Neural progenitor cell (in vitro differentiated cells): ENCODE data around the gene CD9. TPM values are rescaled to one million over a fixed set of nuclear protein-coding genes. Genes with fewer than 3 reads are reported as not detected.

Experiments
- DNase-seq: peaks from one replicate; pipeline ENCODE4 v3.0.0-alpha.2; 2016; ENCODE audit warnings: low spot score
- H2AFZ ChIP-seq: fragments of 200-600 bp; sonication (generic); replicated peaks from 2 replicates; pipeline ENCODE4 v1.6.1; 2016; ENCODE audit warnings: antibody characterized with exemption
- H3F3A ChIP-seq: fragments of 200-600 bp; sonication (generic); 2 replicates; pipeline ENCODE4 v1.6.1; 2016; ENCODE audit warnings: antibody characterized with exemption, low read depth
- H3K27ac ChIP-seq: fragments of 200-600 bp; sonication (generic); 2 replicates; pipeline ENCODE4 v1.5.1; 2016; ENCODE audit warnings: mild to moderate bottlenecking
- H3K27me3 ChIP-seq: fragments of 200-600 bp; sonication (generic); 2 replicates; pipeline ENCODE4 v1.6.1; 2016; ENCODE audit warnings: mild to moderate bottlenecking, moderate library complexity
- H3K36me3 ChIP-seq: fragments of 200-600 bp; sonication (generic); 2 replicates; pipeline ENCODE4 v1.5.1; 2016
- H3K4me1 ChIP-seq: fragments of 200-600 bp; sonication (generic); 2 replicates; pipeline ENCODE4 v1.6.1; 2016; ENCODE audit warnings: mixed run types
- H3K4me2 ChIP-seq: fragments of 200-600 bp; sonication (generic); 2 replicates; pipeline ENCODE4 v1.6.1; 2016
- H3K4me3 ChIP-seq: fragments of 200-600 bp; sonication (generic); 2 replicates; pipeline ENCODE4 v1.5.1; 2016
- H3K79me2 ChIP-seq: fragments of 200-600 bp; sonication (generic); 2 replicates; pipeline ENCODE4 v1.6.1; 2016; ENCODE audit warnings: low read depth
- H3K9ac ChIP-seq: fragments of 200-600 bp; sonication (generic); 2 replicates; pipeline ENCODE4 v1.6.1; 2016
- H3K9me3 ChIP-seq: fragments of 200-600 bp; sonication (generic); 2 replicates; pipeline ENCODE4 v1.5.1; 2016; ENCODE audit warnings: low read depth
- H4K20me1 ChIP-seq: fragments of 200-600 bp; sonication (generic); 2 replicates; pipeline ENCODE4 v1.6.1; 2016; ENCODE audit warnings: low read depth
- H3K27ac Mint-ChIP-seq: 3 replicates; pipeline ENCODE4 v1.8.0; 2021; ENCODE audit warnings: mixed read lengths
- H3K27me3 Mint-ChIP-seq: 2 replicates; pipeline ENCODE4 v1.8.0; 2022; ENCODE audit warnings: low read depth, mild to moderate bottlenecking, inconsistent platforms, moderate library complexity, mixed read lengths; ENCODE audit not compliant: insufficient read depth
- H3K36me3 Mint-ChIP-seq: 3 replicates; pipeline ENCODE4 v1.8.0; 2021; ENCODE audit warnings: mixed read lengths
- H3K4me1 Mint-ChIP-seq: 3 replicates; pipeline ENCODE4 v1.8.0; 2021; ENCODE audit warnings: mixed read lengths
- H3K4me3 Mint-ChIP-seq: 3 replicates; pipeline ENCODE4 v1.8.0; 2021; ENCODE audit warnings: mild to moderate bottlenecking, moderate library complexity, mixed read lengths
- H3K9me3 Mint-ChIP-seq: 3 replicates; pipeline ENCODE4 v1.8.0; 2020; ENCODE audit warnings: mixed read lengths
- CTCF ChIP-seq: fragments of 200-600 bp; sonication (generic); IDR thresholded peaks from 2 replicates; pipeline ENCODE4 v1.5.1; 2017; ENCODE audit warnings: antibody characterized with exemption, mild to moderate bottlenecking
- EZH2 ChIP-seq: fragments of 200-600 bp; sonication (generic); IDR thresholded peaks from 2 replicates; pipeline ENCODE4 v1.6.1; 2017; ENCODE audit warnings: antibody characterized with exemption, mild to moderate bottlenecking, moderate library complexity
- EZH2phosphoT487 ChIP-seq: fragments of 200-600 bp; sonication (generic); IDR thresholded peaks from 2 replicates; pipeline ENCODE4 v1.6.1; 2017; ENCODE audit warnings: antibody characterized with exemption
- total RNA-seq: library from RNA; depleted of rRNA; stranded (reverse); fragments of >200 nt; gene quantifications from 2 replicates; pipeline ENCODE4 v1.2.3, GENCODE V29; 2015; ENCODE audit warnings: low replicate concordance

Gene CD9
- total RNA-seq, 1 donor from 2014 or later = 3.6 TPM

GRCh38 chr12:6213969-6214368 is 13.8 kb downstream of the CD9 start:
- H3K36me3 ChIP-seq = no peaks in the 10 kb centered on the region
- H2AFZ ChIP-seq = no peak overlapping the region
- no peak for TF ChIP-seq EZH2
- TF ChIP-seq EZH2phosphoT487 = no peak
- TF ChIP-seq CTCF = no peak
- no peaks in the 10 kb centered on the region for H4K20me1 ChIP-seq
- Mint-ChIP-seq H3K9me3 (no peaks in the 10 kb centered on the region), H3K27me3 (peaks cover 20% of the 10 kb centered on the region), H3K4me3 (no peak overlapping the region), H3K27ac (no peak overlapping the region), H3K36me3 (no peaks in the 10 kb centered on the region), H3K4me1 (peaks cover 53% of the 10 kb centered on the region)
- no peaks in the 10 kb centered on the region for H3K9me3 ChIP-seq
- H3K79me2 ChIP-seq = no peaks in the 10 kb centered on the region
- H3K9ac ChIP-seq = no peak overlapping the region
- H3K27me3 ChIP-seq = no peaks in the 10 kb centered on the region
- H3K27ac ChIP-seq = no peak overlapping the region
- H3K4me3 ChIP-seq = no peak overlapping the region
- H3F3A ChIP-seq = no peaks in the 10 kb centered on the region
- no peak overlapping the region for H3K4me2 ChIP-seq
- no peak for DNase-seq
- H3K4me1 ChIP-seq = peaks cover 7% of the 10 kb centered on the region

GRCh38 chr12:6214633-6215032 is 14.4 kb downstream of the CD9 start:
- Mint-ChIP-seq H3K27me3 (peaks cover 23% of the 10 kb centered on the region), H3K9me3 (no peaks in the 10 kb centered on the region), H3K4me1 (peaks cover 49% of the 10 kb centered on the region), H3K36me3 (no peaks in the 10 kb centered on the region), H3K27ac (peak overlapping the region; percentile 63), H3K4me3 (no peak overlapping the region)
- H3K9ac ChIP-seq = no peak overlapping the region
- H3K27me3 ChIP-seq = no peaks in the 10 kb centered on the region
- no peaks in the 10 kb centered on the region for H3K79me2 ChIP-seq
- H3F3A ChIP-seq = no peaks in the 10 kb centered on the region
- no peaks in the 10 kb centered on the region for H4K20me1 ChIP-seq
- H3K4me1 ChIP-seq = peaks cover 7% of the 10 kb centered on the region
- no peaks in the 10 kb centered on the region for H3K9me3 ChIP-seq
- H3K4me3 ChIP-seq = no peak overlapping the region
- H2AFZ ChIP-seq = no peak overlapping the region
- TF ChIP-seq EZH2phosphoT487 (no peak), EZH2 (no peak), CTCF (no peak)
- H3K36me3 ChIP-seq = no peaks in the 10 kb centered on the region
- no peak overlapping the region for H3K4me2 ChIP-seq
- no peak for DNase-seq
- no peak overlapping the region for H3K27ac ChIP-seq

- H3K36me3 Mint-ChIP-seq = no peaks in the 10 kb centered on the region
- Histone ChIP-seq H3K9me3 (no peaks in the 10 kb centered on the region), H3K4me3 (no peak overlapping the region), H3K4me1 (peaks cover 7% of the 10 kb centered on the region), H3K9ac (no peak overlapping the region), H3K27ac (no peak overlapping the region), H3F3A (no peaks in the 10 kb centered on the region), H3K4me2 (no peak overlapping the region), H2AFZ (no peak overlapping the region), H3K79me2 (no peaks in the 10 kb centered on the region), H3K36me3 (no peaks in the 10 kb centered on the region), H3K27me3 (no peaks in the 10 kb centered on the region), H4K20me1 (no peaks in the 10 kb centered on the region)
- H3K9me3 Mint-ChIP-seq = no peaks in the 10 kb centered on the region
- TF ChIP-seq EZH2phosphoT487 (no peak), EZH2 (no peak), CTCF (no peak)
- H3K27ac Mint-ChIP-seq = peak overlapping the region; percentile 63
- H3K4me1 Mint-ChIP-seq = peaks cover 55% of the 10 kb centered on the region
- DNase-seq = no peak
- peaks cover 28% of the 10 kb centered on the region for H3K27me3 Mint-ChIP-seq
- H3K4me3 Mint-ChIP-seq = no peak overlapping the region
Observed at GRCh38 chr12:6215120-6215807, 15.1 kb downstream of the CD9 start.
